ENCODE measurements around the gene SPRED2. TPM values are rescaled to one million over a fixed set of nuclear protein-coding genes. Genes with fewer than 3 reads are reported as not detected.

SPRED2 gene
- total and polyA plus RNA-seq, 3 donors from 2014 or later: 10.0 to 14.1 (median 11.3) TPM

GRCh38 chr2:65477590-65477989, 45.2 kb upstream of the SPRED2 start:
- no peaks in the 10 kb centered on the region for H3K27me3 ChIP-seq
- no peaks in the 10 kb centered on the region for H3K9me3 ChIP-seq
- H3K27ac ChIP-seq: no peak overlapping the region
- intact Hi-C loops (cut with DNase I; ENCODE audit: low total_unique reads): no loop called here
- H3K36me3 ChIP-seq (ENCODE audit: low read depth, missing control alignments): no peaks in the 10 kb centered on the region
- no peaks in the 10 kb centered on the region for H3K4me1 ChIP-seq
- no peak for DNase-seq
- no peak for TF ChIP-seq CTCF (IDR thresholded peaks at IDR 0.05)
- no peak for TF ChIP-seq POLR2A (IDR thresholded peaks at IDR 0.05)
- H3K4me3 ChIP-seq: no peak overlapping the region
- 59 to 69% methylated on average over 4 of the region's 4 CpGs for WGBS, 2 donors

- TF ChIP-seq CTCF (IDR thresholded peaks at IDR 0.05) (no peak), POLR2A (IDR thresholded peaks at IDR 0.05) (no peak)
- 59 to 73% methylated on average over 9 of the region's 9 CpGs for WGBS, 2 donors
- intact Hi-C loops (cut with DNase I; ENCODE audit: low total_unique reads): no loop called here
- Histone ChIP-seq H3K27me3 (no peaks in the 10 kb centered on the region), H3K36me3 (ENCODE audit: low read depth, missing control alignments) (no peaks in the 10 kb centered on the region), H3K27ac (no peak overlapping the region), H3K4me3 (peak overlapping the region in 1 of 2 donors; percentile 38), H3K9me3 (no peaks in the 10 kb centered on the region), H3K4me1 (no peaks in the 10 kb centered on the region)
- peak; percentile 76 for DNase-seq
Observed at GRCh38 chr2:65476778-65477177, 44.4 kb upstream of the SPRED2 start.

GRCh38 chr2:65475000-65475399, 42.6 kb upstream of the SPRED2 start:
- H3K27me3 ChIP-seq: no peaks in the 10 kb centered on the region
- DNase-seq: no peak
- 82 to 91% methylated on average over 1 of the region's 1 CpG for WGBS, 2 donors
- intact Hi-C loops (cut with DNase I; ENCODE audit: low total_unique reads): no loop called here
- no peaks in the 10 kb centered on the region for H3K9me3 ChIP-seq
- no peak for TF ChIP-seq POLR2A (IDR thresholded peaks at IDR 0.05)
- TF ChIP-seq CTCF (IDR thresholded peaks at IDR 0.05): no peak
- no peaks in the 10 kb centered on the region for H3K36me3 ChIP-seq (ENCODE audit: low read depth, missing control alignments)
- no peaks in the 10 kb centered on the region for H3K4me1 ChIP-seq
- H3K4me3 ChIP-seq: no peak overlapping the region
- no peak overlapping the region for H3K27ac ChIP-seq

GRCh38 chr2:65473045-65473444, 40.6 kb upstream of the SPRED2 start:
- Histone ChIP-seq H3K4me3 (no peak overlapping the region), H3K9me3 (no peaks in the 10 kb centered on the region), H3K27me3 (no peaks in the 10 kb centered on the region), H3K27ac (no peak overlapping the region), H3K4me1 (no peaks in the 10 kb centered on the region), H3K36me3 (ENCODE audit: low read depth, missing control alignments) (no peaks in the 10 kb centered on the region)
- no peak for DNase-seq
- WGBS, 2 donors: 69 to 89% methylated on average over 1 of the region's 1 CpG
- TF ChIP-seq POLR2A (IDR thresholded peaks at IDR 0.05): no peak
- TF ChIP-seq CTCF (IDR thresholded peaks at IDR 0.05): no peak
- intact Hi-C loops (cut with DNase I; ENCODE audit: low total_unique reads): no loop called here

GRCh38 chr2:65471409-65471808, 39.0 kb upstream of the SPRED2 start:
- Histone ChIP-seq H3K4me3 (no peak overlapping the region), H3K9me3 (no peaks in the 10 kb centered on the region), H3K27ac (no peak overlapping the region), H3K4me1 (no peaks in the 10 kb centered on the region), H3K36me3 (ENCODE audit: low read depth, missing control alignments) (no peaks in the 10 kb centered on the region), H3K27me3 (no peaks in the 10 kb centered on the region)
- DNase-seq: no peak
- WGBS, 2 donors: 100% methylated on average over 3 of the region's 3 CpGs
- intact Hi-C loops (cut with DNase I; ENCODE audit: low total_unique reads): no loop called here
- TF ChIP-seq CTCF (IDR thresholded peaks at IDR 0.05): no peak
- TF ChIP-seq POLR2A (IDR thresholded peaks at IDR 0.05): no peak

All from testis (tissue), 3 donors.